Pulmonary artery endothelial cell (primary cell): ENCODE results near the gene EMP2. TPM values are rescaled to one million over a fixed set of nuclear protein-coding genes. Genes with fewer than 3 reads are reported as not detected.
"Not testable (repeated sequence)": the region's sequence is repeated elsewhere in the genome, so short reads cannot be mapped to it uniquely, and the experiment has no call there.

Experiments used
- DNase-seq: peaks from one replicate; pipeline ENCODE4 v3.0.0-alpha.2; 2011; ENCODE audit warnings: low read depth, low spot score
- total RNA-seq: library from RNA; depleted of rRNA; stranded (reverse); fragments of >200 nt; gene quantifications from 2 replicates; pipeline ENCODE4 v1.2.3, GENCODE V29; 2014

Gene EMP2
- total RNA-seq, 1 donor from 2014 or later: 19.8 TPM

- no peak for DNase-seq
Measured at GRCh38 chr16:10552998-10553491, 27.4 kb downstream of the EMP2 start.

- no peak for DNase-seq
Measured at GRCh38 chr16:10552281-10552680, 28.1 kb downstream of the EMP2 start.

- DNase-seq: no peak
Measured at GRCh38 chr16:10551881-10552280, 28.5 kb downstream of the EMP2 start.

- DNase-seq: no peak
Measured at GRCh38 chr16:10548404-10548803, 32.0 kb downstream of the EMP2 start.

GRCh38 chr16:10547708-10548107 lies 32.7 kb downstream of the EMP2 start:
- no peak for DNase-seq

- DNase-seq: no peak
Measured at GRCh38 chr16:10543231-10543977, 37.0 kb downstream of the EMP2 start.

- no peak for DNase-seq
Measured at GRCh38 chr16:10541366-10541765, 39.0 kb downstream of the EMP2 start.

- no peak for DNase-seq
Measured at GRCh38 chr16:10539793-10540192, 40.6 kb downstream of the EMP2 start.

- no peak for DNase-seq
Measured at GRCh38 chr16:10539236-10539635, 41.2 kb downstream of the EMP2 start.

- DNase-seq: no peak
Measured at GRCh38 chr16:10538583-10538982, 41.8 kb downstream of the EMP2 start.

GRCh38 chr16:10537946-10538345 lies 42.5 kb downstream of the EMP2 start:
- no peak for DNase-seq

GRCh38 chr16:10536814-10537389 lies 43.5 kb downstream of the EMP2 start:
- no peak for DNase-seq

- not testable (repeated sequence) for DNase-seq
Measured at GRCh38 chr16:10536328-10536727, 44.1 kb downstream of the EMP2 start.

- no peak for DNase-seq
Measured at GRCh38 chr16:10535461-10535860, 44.9 kb downstream of the EMP2 start.

- no peak for DNase-seq
Measured at GRCh38 chr16:10534748-10535147, 45.6 kb downstream of the EMP2 start.

GRCh38 chr16:10533612-10534011 lies 46.8 kb downstream of the EMP2 start:
- DNase-seq: peak; percentile 8

- no peak for DNase-seq
Measured at GRCh38 chr16:10531582-10531981, 48.8 kb downstream of the EMP2 start.

- DNase-seq: no peak
Measured at GRCh38 chr16:10530685-10531084, 49.7 kb downstream of the EMP2 start.

GRCh38 chr16:10529895-10530669 lies 50.3 kb downstream of the EMP2 start:
- DNase-seq: no peak

- DNase-seq: no peak
Measured at GRCh38 chr16:10528635-10529034, 51.8 kb downstream of the EMP2 start.

GRCh38 chr16:10526962-10527361 lies 53.4 kb downstream of the EMP2 start:
- DNase-seq: no peak

GRCh38 chr16:10525214-10525825 lies 55.1 kb downstream of the EMP2 start:
- no peak for DNase-seq
